ENCODE data around the gene STYX. TPM values are rescaled to one million over a fixed set of nuclear protein-coding genes. Genes with fewer than 3 reads are reported as not detected.

STYX gene
- total and polyA plus RNA-seq, 2 of the 8 experiments (the other 6 are each of a cell fraction or from before 2014, with no cell fraction given) = 8.3 to 29.0 TPM

DNA sequence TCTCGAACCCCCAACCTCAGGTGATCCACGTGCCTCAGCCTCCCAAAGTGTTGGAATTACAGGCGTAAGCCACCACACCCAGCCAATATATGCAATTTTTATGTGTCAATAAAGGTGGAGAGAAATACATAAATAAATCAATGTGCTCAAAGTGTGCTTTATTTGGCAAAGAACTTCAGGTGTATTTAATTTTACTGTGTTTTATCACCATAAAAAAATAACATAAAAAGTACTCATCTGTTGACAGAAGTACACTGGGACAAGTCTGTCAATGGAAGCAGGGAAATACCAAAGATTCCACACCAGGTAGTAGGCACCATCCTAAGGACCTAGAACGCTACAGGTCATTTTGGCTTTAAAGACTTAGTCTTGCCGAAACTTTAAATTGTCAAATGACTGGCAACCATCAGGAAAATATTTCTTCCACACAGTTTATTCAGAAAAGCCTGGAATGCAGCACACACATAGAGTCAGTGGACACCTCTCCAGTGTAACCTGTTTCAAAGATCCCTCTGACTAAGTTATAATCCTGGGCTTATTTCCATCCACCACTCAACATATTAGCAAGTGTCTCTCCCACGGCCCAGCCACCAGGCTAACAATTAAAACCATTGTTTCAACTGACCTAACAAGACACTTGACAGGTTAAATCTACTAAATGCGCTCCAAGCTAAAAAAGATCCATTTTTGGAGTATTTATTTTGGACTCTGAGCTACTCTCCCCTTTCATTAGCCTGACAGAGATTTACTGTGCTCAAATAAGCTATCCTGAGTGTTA is 38.8 kb upstream of the STYX start:
- no peak for DNase-seq (ENCODE audit: low read depth in 1 of 2, low spot score in 2 of 2)
- peaks cover 0 to 72% of the 10 kb centered on the region in 2 experiments; a peak in 2 of 4 replicates for H3K79me2 ChIP-seq (ENCODE audit: control insufficient read depth in 1 of 2, insufficient read depth in 2 of 2, low read length in 2 of 2)
- peaks cover 6% of the 10 kb centered on the region; the same call in 1 of the 2 replicates for H3K23me2 ChIP-seq (ENCODE audit: low read depth, low read length)
- H3K23ac ChIP-seq (ENCODE audit: insufficient read length) = no peak overlapping the region
- H3K27me3 ChIP-seq (replicated peaks in 1 of 4; ENCODE audit: control insufficient read depth in 3 of 4, extremely low read depth in 1 of 4, insufficient read depth in 3 of 4, low read length in 3 of 4) = no peaks in the 10 kb centered on the region
- H4K20me1 ChIP-seq (replicated peaks in 1 of 2; ENCODE audit: control insufficient read depth in 1 of 2, insufficient read depth in 2 of 2, low read length in 2 of 2) = peaks cover 5 to 11% of the 10 kb centered on the region in 2 experiments
- TF ChIP-seq CBX5 (IDR thresholded peaks at IDR 0.05; ENCODE audit: low read depth, low read length) (no peak), SIN3A (conservative IDR thresholded peaks at IDR 0.05 in 1 of 2, IDR thresholded peaks at IDR 0.05 in 1 of 2; ENCODE audit: low read depth in 1 of 2, low read length in 2 of 2) (no peak), FOSL1 (IDR thresholded peaks at IDR 0.05; ENCODE audit: insufficient read depth, low read depth, low read length) (no peak), SP1 (IDR thresholded peaks at IDR 0.05; ENCODE audit: low read depth, low read length) (no peak), JUND (IDR thresholded peaks at IDR 0.05; ENCODE audit: low read length) (no peak), EZH2 (IDR thresholded peaks at IDR 0.05; ENCODE audit: low read depth, low read length, severe bottlenecking) (no peak), TBP (IDR thresholded peaks at IDR 0.05; ENCODE audit: low read depth, low read length) (no peak), MAX (IDR thresholded peaks at IDR 0.05) (no peak), SP2 (IDR thresholded peaks at IDR 0.05; ENCODE audit: low read length) (no peak), SIX5 (IDR thresholded peaks at IDR 0.05; ENCODE audit: low read depth, low read length) (no peak), CHD1 (IDR thresholded peaks at IDR 0.05; ENCODE audit: low read depth, low read length) (no peak)
- no peak overlapping the region for H3K9ac ChIP-seq (replicated peaks in 1 of 4; ENCODE audit: extremely low read depth in 1 of 4, low read depth in 3 of 4, low read length in 3 of 4)
- ChIA-PET POLR2A (ENCODE audit: partially characterized antibody) (interaction anchor here (1.6 kb wide), 1 partner anchor 16 kb away, joined by 6 read pairs; the partner anchor contains the start of gene PSMC6), CTCF (ENCODE audit: partially characterized antibody) (interaction anchor here (0.6 kb wide), 1 partner anchor 19 kb away, joined by 3 read pairs; no protein-coding TSS in a partner anchor)
- H2BK5ac ChIP-seq (ENCODE audit: low read depth, low read length) = no peak overlapping the region
- peaks cover under 1% of the 10 kb centered on the region; the same call in 1 of the 2 replicates for H3K79me1 ChIP-seq (ENCODE audit: low read depth, low read length)
- peaks cover 0 to 6% (median under 1%) of the 10 kb centered on the region in 4 experiments; a peak in 3 of 7 replicates for H3K4me1 ChIP-seq (replicated peaks in 1 of 4; ENCODE audit: control insufficient read depth in 3 of 4, insufficient read depth in 4 of 4, low read length in 3 of 4)
- FAIRE-seq = no peak
- H3K14ac ChIP-seq (ENCODE audit: insufficient read length) = no peak overlapping the region
- H4K8ac ChIP-seq (ENCODE audit: extremely low read depth, insufficient read depth, low read length) = no peak overlapping the region
- no peak overlapping the region for H3K4ac ChIP-seq (replicated peaks; ENCODE audit: insufficient read length, low read depth, low read length)
- WGBS, 2 experiments (ENCODE audit: extremely low coverage in 1 of 2, insufficient coverage in 1 of 2, insufficient read length in 1 of 2, insufficient replicate concordance in 2 of 2, low coverage in 1 of 2, low lambda C conversion rate in 2 of 2, missing lambda C conversion rate in 1 of 2) = 93% methylated on average over 7 of the region's 7 CpGs; no CpG with 5 or more reads in 1 of the 2 experiments
- H2BK15ac ChIP-seq (ENCODE audit: low read length) = no peak overlapping the region
- H3K4me3 ChIP-seq (ENCODE audit: extremely low read depth in 1 of 4, insufficient read depth in 2 of 4, low read depth in 3 of 4, low read length in 4 of 4) = no peak overlapping the region
- no peak overlapping the region for H3K18ac ChIP-seq (ENCODE audit: extremely low read depth, low read length)
- no peak overlapping the region for H2BK120ac ChIP-seq (replicated peaks; ENCODE audit: low read depth, low read length)
- no peak overlapping the region for H2BK12ac ChIP-seq (ENCODE audit: low read depth, low read length)
- no peaks in the 10 kb centered on the region for H3K36me3 ChIP-seq (ENCODE audit: control insufficient read depth in 2 of 4, insufficient read depth in 4 of 4, low read length in 3 of 4)
- no peak overlapping the region for H4K5ac ChIP-seq (ENCODE audit: insufficient read length, low read depth, low read length)
- H3K4me2 ChIP-seq (ENCODE audit: insufficient read depth in 1 of 2, low read depth in 2 of 2, low read length in 2 of 2) = no peak overlapping the region
- H3K27ac ChIP-seq (ENCODE audit: low read depth, low read length) = no peak overlapping the region; the same call in 1 of the 2 replicates
- no peak overlapping the region for H4K91ac ChIP-seq (replicated peaks; ENCODE audit: insufficient read length, low read length)
- no peaks in the 10 kb centered on the region for H3K9me3 ChIP-seq (ENCODE audit: insufficient read depth in 2 of 2, low read depth in 1 of 2, low read length in 1 of 2)
- H3K56ac ChIP-seq (replicated peaks; ENCODE audit: insufficient read length, low read depth, low read length) = no peak overlapping the region
- no peak overlapping the region for H2BK20ac ChIP-seq (ENCODE audit: low read length)
- H2AFZ ChIP-seq (ENCODE audit: low read length) = no peak overlapping the region
- H2AK5ac ChIP-seq (ENCODE audit: low read depth, low read length) = no peak overlapping the region

Measured in H1 (cell line).